NB4 (cell line): Measurements from ENCODE around the gene WDR49.

Experiments used
- DNase-seq: peaks from one replicate; pipeline ENCODE4 v3.0.0; 2010; ENCODE audit warnings: low read depth
- H3K4me3 ChIP-seq: one replicate; pipeline ENCODE4 v1.5.1; 2011; ENCODE audit warnings: mild to moderate bottlenecking, low read depth, low read length, moderate library complexity
- CTCF ChIP-seq: IDR thresholded peaks from one replicate; pipeline ENCODE4 v1.5.1; 2012; ENCODE audit warnings: low read depth, low read length
- MYC ChIP-seq: IDR thresholded peaks from 2 replicates; pipeline ENCODE4 v1.6.1; 2011; ENCODE audit warnings: low read depth, low read length
- POLR2A ChIP-seq: IDR thresholded peaks from 2 replicates; pipeline ENCODE4 v1.6.1; 2011; ENCODE audit warnings: mild to moderate bottlenecking; ENCODE audit not compliant: insufficient read length; ENCODE audit errors: extremely low read depth
- TF ChIP-seq, protein P1 (sequence below): IDR thresholded peaks from 2 replicates; pipeline ENCODE4 v1.6.1; 2011; ENCODE audit warnings: low read depth, low read length

WDR49 gene

DNA sequence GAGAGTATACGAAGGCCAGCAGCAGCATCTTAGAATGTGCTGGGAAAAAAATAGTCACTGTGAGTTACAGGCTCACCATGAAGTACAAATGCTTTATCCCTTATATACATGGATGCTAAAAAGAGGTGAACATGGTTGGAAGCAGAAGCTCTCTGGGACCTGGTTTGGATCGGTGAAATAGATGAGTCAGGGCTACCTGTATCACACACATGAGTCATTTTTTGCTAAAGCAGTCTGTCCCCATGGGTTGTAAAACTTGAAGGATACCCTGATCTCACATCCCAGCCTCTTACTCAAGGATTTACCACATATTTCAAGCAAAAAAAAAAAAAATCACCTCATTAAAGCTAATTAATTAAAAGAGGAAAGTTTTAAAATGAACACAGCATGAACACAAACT, 173.0 kb downstream of the WDR49 start:
- no peak overlapping the region for H3K4me3 ChIP-seq
- TF ChIP-seq, protein P1, sequence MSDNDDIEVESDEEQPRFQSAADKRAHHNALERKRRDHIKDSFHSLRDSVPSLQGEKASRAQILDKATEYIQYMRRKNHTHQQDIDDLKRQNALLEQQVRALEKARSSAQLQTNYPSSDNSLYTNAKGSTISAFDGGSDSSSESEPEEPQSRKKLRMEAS = no peak
- no peak for TF ChIP-seq MYC
- no peak for TF ChIP-seq CTCF
- no peak for TF ChIP-seq POLR2A
- no peak for DNase-seq

DNA sequence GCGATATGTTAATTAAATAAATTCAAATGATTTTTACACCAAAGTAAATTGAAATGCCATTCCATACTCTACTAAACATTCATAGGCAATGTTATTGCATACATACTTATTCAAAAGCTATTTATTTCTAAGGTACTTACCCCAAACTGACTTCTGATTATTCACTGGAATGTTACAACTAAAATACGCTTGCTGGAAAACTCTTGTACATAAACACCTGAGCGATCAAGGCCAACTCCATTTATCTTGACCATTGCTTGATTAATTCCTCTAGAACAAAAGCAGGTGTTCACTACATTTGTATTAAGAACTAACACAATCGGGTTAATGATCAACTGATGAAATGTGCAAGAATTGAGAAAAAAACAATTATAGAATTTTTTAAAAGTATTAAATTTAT, 179.9 kb downstream of the WDR49 start, which contains the start of gene SERPINI2:
TSS of gene SERPINI2 (minus strand) at position 180 of the 400 bp plus-strand sequence. CDS start 2,208 bp downstream, outside the sequence.
- no peak within 1 kb of the TSS for H3K4me3 ChIP-seq
- DNase-seq = no peak
- TF ChIP-seq POLR2A = no peak
- TF ChIP-seq, protein P1 = no peak
- no peak for TF ChIP-seq MYC
- TF ChIP-seq CTCF = no peak

- no peak for TF ChIP-seq MYC
- no peak for TF ChIP-seq POLR2A
- TF ChIP-seq CTCF = no peak
- TF ChIP-seq, protein P1 = no peak
Observed at GRCh38 chr3:167469381-167469780, 184.4 kb downstream of the WDR49 start.

GRCh38 chr3:167467848-167468611, 185.7 kb downstream of the WDR49 start:
- TF ChIP-seq POLR2A = no peak
- no peak for TF ChIP-seq CTCF
- DNase-seq = no peak
- no peak overlapping the region for H3K4me3 ChIP-seq

More at GRCh38 chr3:167469381-167469780, 184.4 kb downstream of the WDR49 start:
- no peak for DNase-seq
- no peak overlapping the region for H3K4me3 ChIP-seq

- no peak for DNase-seq
- no peak overlapping the region for H3K4me3 ChIP-seq
- TF ChIP-seq, protein P1 = no peak
- TF ChIP-seq POLR2A = no peak
Observed at GRCh38 chr3:167466966-167467365, 186.8 kb downstream of the WDR49 start.

DNA sequence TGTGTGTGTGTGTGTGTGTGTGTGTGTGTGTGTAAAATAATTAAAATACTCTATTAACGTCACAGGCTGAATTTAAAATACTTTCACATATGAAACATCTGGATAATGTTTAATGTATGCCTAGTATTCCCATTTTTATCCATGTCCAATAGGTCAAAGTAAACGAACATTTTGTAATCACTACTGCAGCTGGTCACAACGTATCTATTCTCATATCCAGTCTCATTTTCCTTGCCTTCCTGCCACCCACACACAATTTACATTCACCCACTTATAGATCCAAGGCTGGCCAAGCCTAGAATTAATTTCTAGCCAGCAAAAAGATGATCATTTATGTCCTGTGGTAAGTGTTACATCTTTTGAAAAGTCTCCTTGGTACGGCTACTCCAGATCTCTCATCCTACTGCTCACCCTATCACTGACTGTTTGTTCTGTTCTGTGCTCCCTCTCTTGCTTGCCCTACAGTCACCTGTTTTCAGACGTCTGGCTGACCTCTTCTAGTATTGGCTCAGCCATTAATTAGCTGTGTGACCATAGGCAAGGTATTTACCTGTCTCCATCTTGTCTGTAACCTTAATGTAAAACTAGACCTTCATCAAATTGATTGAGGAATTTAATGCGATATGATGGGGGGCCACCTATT, 197.5 kb downstream of the WDR49 start:
- TF ChIP-seq, protein P1 = no peak
- TF ChIP-seq CTCF = no peak
- TF ChIP-seq POLR2A = no peak
- TF ChIP-seq MYC = no peak
- no peak overlapping the region for H3K4me3 ChIP-seq
- DNase-seq = no peak
